NCI-H446 (cell line): ENCODE data around the gene MDN1.
A peak's percentile ranks its signal among the peaks of the same experiment; 100 is the strongest.
"Not testable (repeated sequence)": the region's sequence is repeated elsewhere in the genome, so short reads cannot be mapped to it uniquely, and the experiment has no call there.

ENCODE experiments used
- DNase-seq, 2 experiments: peaks; one replicate each; lab custom pipeline; 2025; lab: John Stamatoyannopoulos, UW

The MDN1 gene

DNA sequence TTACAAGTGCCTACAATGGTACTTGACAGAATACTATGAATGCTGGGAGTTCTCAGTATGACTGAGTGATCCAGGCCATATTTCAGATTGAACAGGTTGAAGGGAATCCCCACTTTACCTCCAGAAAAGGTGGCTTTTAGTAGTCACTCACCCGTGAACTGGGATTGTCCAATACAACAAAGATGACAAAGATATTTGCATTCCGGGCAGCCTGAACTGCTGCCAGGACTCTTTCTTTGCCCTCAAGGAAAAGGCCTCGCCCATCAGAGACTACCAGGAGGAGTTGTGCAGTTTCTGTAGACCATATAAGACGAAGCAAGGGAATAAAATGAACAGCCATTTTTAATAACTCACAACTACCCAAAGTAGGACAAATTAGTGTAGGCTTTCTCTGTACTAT lies 174.7 kb downstream of the MDN1 start:
- no peak for DNase-seq

DNA sequence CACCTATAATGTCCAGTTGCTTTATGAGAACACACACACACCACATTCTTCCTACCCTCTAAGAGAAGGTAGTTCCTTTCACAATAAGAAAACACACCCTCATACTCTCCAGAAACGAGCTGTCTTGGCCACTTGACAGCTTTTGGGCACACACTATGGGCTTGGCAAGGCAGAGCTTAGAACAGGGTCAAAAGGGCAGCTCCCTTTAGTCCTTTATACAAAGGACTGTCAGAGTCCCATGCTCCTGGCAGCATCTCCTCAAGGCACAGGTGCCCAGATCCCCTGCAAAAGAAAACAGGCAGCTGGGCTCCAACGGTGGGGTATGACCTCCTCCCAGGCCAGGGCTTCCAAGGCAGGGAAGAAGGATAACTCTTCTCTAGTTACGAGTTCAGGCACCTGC lies 176.2 kb downstream of the MDN1 start:
- no peak for DNase-seq

DNA sequence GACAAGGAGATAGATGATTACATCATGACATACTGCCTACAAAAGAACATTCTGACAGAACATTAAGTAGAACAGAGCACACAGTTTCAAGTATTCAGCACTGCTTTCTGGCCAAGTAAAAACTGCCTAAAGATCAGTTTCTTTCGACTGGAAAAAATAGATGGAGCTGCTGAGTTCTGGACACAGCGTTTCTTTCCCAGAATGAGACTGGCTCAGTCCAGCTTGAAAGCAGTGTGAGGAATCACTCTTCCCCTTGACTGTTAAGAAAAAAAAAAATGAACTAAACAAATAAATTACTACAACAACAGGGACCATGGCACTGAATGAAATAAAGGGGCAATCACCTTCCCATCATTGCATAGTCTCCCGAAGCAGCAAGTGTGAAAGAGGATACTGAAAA lies 176.6 kb downstream of the MDN1 start:
- DNase-seq: no peak

DNA sequence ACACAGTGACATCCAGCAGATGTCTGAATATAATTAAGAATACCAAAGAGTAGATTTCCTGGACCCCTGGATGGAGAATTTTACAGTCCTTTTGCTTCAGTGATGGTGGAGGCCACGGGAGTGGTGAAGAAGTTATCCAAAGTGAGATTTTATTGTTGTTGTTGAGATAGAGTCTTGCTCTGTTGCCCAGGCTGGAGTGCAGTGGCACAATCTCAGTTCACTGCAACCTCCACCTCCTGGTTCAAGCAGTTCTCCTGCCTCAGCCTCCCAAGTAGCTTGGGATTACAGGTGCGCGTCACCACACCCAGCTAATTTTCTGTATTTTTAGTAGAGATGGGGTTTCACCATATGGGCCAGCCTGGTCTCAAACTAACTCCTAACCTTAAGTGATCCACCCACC lies 178.0 kb downstream of the MDN1 start:
- DNase-seq: not testable (repeated sequence)

DNA sequence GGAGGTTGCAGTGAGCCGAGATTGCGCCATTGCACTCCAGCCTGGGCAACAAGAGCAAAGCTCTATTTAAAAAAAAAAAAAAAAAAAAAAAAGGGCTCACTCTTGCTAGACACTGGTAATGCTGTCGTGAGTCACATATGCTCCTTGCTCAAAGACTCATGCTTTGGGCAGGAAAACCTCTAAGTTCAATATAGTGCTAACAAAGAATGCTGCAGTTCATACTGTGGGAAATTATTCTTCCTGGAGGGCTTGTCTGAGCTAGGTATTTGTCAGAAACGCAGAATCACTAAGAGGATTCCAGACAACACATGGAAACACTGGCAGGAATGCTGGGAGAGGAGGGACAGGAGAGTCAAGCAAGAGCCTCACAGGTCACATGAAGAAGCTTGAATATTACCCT lies 178.8 kb downstream of the MDN1 start:
- DNase-seq: no peak

DNA sequence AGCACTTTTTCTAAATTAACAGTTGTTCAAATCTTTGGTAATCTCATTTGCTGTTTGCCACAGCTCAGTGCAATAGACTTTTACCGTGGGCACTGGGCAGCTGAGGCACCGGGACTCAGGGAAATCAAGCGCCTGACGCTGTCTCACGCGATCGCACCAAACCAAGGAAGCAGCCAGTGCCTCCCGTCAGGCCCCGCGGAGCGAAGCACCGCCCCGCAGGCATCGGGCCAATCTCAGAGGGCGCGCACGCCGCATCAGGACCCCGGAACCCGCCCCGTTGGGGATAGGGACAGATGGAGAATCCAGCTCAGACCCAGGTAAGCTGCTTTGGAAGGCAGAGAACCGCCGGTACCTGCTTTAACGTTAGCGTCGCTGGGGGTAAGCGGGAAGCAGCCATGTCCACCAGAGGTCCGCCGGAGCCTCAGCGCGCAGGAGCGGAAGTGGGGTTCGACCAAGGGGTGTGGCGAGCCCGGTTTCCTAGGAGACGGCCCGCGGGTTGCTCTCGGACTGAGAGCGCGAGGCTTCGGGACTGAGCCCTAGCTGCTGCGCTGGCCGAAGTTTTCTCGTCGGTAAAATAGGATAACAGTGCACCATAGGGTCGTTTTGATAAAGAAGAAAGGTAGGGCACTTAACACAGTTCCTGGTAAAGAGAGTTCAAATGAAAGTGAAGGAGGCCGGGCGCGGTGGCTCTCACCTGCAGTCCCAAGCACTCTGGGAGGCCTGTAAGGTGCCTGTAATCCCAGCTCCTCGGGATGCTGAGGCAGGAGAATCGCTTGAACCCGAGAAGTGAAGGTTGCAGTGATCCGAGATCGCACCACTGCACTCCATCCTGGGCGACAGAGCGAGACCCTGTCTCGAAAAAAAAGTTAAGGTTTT lies 181.0 kb downstream of the MDN1 start, which contains the start of gene LYRM2:
TSS of gene LYRM2 (minus strand) at position 428 of the 876 bp plus-strand sequence. CDS start at position 397, 31 bp downstream.
- peak; percentile 79 to 89 for DNase-seq

DNA sequence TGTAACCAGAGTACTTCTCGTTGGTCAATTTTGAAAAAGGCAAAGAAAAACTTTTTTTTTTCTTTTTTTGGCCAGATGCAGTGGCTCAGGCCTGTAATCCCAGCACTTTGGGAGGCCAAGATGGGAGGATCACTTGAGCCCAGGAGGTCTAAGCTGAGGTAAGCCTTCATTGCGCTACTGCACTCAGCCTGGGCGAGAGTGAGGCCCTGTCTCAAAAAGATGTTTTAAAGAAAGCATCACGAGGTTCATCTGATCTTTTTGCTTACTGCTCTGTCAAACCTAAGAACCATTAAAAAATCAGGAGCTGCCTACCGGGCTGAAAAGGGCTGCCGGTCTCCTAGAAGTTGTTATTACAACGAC lies 181.7 kb downstream of the MDN1 start:
- DNase-seq: no peak

DNA sequence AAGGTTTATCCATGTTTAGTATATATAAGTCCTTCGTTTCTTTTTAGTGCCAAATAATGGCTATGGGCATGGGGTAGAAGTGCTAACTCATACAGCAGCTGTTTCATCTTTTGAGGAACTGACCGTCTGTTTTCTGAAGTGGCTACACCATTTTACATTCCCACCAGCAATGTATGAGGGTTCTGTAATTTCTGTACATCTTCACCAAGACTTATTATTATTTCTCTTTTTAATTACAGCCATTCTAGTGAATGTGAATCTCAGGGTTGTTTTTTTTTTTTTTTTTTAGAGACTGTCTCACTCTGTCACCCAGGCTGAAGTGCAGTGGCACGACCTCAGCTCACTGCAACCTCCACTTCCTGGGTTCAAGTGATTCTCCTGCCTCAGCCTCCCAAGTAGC lies 183.2 kb downstream of the MDN1 start:
- not testable (repeated sequence) for DNase-seq

DNA sequence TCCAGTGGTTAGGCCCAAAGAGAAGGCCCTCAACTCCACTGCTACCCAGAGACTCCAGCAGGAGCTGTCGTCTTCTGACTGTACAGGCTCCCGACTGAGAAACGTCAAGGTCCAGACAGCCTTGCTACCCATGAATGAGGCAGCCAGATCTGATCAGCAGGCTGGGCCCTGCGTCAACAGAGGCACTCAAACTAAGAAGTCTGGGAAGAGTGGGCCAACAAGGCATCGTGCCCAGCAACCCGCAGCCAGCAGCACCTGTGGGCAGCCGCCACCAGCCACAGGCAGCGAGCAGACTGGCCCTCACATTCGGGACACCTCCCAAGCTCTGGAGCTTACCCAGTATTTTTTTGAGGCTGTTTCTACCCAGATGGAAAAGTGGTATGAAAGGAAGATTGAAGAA lies 189.1 kb downstream of the MDN1 start:
- DNase-seq: no peak

DNA sequence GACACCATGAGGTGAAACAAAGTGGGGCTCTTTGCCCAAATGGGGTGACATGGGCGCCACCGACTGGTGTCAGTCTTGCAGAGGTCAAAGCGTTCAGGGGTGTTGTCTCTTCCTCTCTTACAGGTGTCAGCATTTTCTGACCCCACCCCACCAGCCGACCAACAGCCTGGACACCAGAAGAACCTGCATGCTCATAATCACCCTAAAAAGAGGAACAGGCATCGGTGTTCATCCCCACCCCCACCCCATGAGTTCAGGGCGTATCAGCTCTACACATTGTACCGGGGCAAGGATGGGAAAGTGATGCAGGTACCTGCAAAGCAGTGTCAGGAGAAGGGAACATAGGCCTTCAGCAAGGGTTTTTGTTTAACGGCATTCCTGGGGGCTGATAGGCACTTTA lies 195.8 kb downstream of the MDN1 start:
- DNase-seq: no peak

DNA sequence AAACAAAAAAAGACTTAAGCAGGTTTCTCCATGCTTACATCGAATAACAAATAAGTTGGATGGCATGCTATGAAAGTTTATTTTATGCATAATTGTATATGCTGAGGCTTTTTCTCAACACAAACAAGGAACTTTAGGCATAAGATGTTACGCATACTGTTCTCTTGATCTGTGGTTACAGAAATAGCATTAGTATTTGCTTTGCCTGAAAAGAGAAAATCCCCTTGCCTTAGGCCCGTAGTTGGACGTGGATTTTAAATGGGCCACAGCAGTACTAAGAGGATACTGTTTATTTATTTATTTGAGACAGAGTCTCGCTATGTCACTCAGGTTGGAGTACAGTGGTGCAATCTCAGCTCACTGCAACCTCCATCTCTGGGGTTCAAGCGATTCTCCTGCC lies 200.0 kb downstream of the MDN1 start:
- no peak for DNase-seq

DNA sequence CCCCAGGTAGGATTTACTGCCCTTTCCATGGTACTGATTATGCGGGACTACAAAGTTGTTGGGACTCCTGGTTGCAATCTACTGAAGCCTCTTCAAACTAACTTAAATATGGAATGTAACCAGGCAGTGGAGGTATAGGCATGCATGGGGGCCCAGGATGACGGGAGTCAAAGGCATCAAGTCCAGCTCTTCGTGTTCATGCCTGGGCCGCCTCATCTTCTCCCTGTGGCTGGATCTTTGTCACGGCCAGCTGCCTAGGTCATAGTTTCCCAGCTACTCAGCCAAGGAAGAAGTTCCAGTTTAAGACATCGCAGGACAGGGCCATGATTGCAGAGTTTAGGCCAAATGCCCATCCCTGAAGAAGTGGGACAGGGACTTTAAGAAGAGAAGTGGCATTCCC lies 201.6 kb downstream of the MDN1 start:
- no peak for DNase-seq

DNA sequence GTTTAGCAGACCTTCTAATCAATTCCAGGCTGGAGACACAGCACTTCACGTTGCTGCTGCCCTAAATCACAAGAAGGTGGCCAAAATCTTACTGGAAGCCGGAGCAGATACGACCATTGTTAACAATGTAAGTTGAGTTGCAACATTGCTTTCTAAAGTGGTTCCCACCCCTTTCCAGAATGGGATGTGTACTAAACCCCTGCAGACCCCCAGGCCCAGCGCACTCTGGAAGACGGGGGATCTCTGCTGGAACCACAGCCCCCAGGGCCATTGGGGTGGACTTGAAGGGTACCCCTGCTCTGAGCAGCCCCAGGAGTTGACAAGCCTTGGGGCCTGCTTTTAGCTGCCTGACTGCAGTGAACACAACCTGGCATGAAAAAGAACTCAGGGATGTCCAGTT lies 203.1 kb downstream of the MDN1 start:
- DNase-seq: no peak

DNA sequence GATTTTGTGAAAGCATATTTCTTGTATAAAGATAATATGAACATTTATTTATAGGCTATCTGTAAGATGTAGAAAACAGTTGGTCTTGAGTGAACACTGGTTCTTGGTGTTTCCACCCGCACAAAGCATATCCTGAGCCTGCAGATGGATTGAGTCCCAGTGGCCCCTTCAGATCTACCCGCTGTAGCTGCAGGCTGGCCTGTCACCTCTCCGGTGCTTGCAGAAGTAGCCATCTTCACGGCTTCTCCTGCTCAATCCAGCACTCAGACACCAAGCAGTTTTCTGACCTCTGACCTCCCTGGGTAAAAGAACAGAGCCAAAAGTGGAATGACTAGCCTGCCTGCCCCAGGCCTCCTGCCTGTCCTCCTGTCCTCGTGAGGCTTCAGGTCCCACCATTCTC lies 203.7 kb downstream of the MDN1 start:
- DNase-seq: no peak

DNA sequence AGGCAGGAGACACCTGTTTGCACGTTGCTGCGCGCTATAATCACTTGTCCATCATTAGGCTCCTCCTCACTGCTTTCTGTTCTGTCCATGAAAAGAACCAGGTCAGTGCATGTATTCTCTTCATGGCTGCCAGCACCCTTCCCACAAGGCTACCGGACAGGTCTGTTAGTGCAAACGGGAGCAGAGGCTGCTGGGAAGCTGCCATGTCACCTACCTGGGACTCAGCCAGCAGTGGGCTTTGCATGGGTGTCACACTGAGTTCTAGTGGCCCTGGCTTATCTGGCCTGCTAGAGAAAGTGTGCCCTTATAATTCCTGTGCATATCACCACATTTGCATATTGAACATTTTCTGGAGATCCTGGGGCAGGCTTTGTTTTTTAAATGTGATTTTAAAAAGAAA lies 205.8 kb downstream of the MDN1 start:
- no peak for DNase-seq

DNA sequence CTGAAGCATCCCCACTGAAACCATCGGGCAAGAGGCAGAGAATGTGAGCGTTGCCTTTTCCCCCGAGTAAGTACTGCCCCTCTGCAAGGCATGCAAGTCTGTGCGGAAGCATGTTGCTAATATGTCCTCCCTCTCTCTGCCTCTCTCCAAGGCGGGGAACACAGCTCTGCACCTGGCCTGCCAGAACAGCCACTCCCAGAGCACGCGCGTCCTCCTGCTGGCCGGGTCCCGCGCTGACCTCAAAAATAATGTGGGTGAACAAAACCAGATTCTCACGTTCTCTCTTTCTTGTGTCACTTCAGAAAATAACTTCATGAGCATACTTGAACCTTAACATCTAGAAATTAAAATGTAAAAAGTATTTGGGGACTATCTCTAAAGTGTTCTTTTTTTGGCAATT lies 207.5 kb downstream of the MDN1 start:
- DNase-seq: no peak

DNA sequence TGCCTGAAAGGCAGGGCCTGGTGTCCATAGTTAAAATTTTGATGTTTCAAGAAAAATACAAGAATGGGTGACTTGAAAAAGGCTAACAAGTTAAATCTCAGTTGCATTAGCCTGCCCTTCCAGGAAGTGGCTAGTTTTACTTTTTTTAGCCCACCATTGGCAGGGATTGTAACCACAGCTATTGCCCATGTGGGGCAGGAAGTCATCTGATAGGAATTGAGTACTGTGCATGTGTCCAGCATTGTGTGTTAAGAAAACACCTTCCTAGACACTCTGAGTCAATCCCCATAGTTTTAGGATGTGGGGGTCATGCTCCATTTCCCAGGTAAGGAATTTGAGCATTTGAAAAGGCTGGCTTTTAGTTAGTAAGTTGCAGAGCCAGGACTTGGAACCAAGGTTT lies 207.9 kb downstream of the MDN1 start:
- DNase-seq: no peak

DNA sequence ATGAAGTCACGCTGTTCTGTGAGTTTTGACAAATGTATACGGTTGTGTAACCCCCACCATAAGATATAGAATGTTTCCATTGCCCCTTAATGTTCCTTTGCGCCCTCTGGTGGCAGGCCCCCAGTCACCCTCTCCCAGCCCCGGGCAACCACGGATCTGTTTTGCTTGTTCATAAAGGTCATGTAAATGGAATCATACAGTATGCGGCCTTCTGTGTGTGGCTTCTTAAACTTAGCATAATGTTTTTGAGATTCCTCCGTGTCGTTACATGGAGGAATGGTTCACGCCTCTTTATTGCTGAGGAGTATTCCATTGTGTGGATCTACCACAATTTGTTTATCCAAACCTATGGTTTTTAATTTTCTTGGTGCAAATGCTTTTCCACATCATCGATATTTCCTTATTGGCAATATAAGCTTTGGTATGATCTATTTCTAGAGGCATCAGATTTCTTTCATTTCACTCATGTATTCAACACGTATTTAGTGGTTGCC lies 209.4 kb downstream of the MDN1 start:
- DNase-seq: peak in 1 of 2 experiments; percentile 20

DNA sequence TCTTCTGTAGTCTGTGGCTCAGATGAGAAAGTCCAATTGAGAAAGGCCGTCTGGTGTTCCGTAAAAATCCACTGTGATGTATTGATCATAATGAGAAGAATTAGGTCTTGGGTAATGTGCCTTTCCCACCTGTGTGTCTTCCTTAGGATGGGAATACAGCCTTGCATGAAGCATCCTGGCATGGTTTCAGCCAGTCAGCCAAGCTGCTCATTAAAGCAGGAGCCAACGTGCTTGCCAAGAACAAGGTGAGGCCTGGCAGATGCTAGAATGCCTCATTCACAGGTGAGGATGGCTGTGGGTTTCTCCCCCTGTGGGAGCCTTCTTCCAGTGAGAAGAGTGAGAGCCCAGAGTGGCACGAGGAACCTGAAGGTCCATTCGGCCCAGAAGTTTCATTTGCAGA lies 213.7 kb downstream of the MDN1 start:
- no peak for DNase-seq

DNA sequence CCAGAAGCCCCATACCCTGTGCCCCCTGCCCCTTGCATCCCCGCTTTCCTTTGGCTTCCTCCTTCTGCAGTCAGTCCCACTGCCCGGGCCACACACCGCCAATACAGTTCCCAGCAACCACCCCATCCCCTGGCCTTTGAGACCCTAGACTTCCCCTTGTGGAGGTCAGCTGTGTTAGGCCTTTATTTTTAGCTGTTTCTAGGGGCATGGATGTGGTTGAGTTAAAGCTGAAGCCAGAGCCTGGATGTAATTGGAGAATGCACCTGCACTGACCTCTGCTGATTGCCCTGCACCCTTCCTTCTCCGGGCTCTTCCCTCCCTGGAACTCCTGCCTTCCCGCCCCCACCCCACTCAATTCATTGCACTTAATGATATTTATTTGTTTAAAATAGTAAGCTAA lies 214.9 kb downstream of the MDN1 start:
- DNase-seq: no peak

DNA sequence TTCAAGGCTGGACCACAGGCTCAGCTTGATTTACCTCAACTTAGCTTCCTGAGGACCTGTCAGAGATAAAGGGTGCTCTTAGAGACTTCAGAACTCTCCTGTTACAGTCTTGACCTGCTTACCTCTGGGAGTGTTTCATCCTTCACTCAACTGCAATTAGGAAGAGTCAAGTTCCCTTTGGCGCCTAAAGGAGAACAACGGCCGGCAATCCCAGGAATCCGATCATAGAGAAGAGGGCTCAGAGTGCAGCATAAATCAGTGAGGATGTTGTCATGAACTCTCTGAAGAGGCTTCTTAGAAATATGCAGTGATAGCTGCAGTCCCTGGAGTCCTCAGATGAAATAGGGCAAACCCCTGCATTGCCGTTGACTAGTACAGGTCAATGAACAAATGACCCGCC lies 217.4 kb downstream of the MDN1 start:
- no peak for DNase-seq

DNA sequence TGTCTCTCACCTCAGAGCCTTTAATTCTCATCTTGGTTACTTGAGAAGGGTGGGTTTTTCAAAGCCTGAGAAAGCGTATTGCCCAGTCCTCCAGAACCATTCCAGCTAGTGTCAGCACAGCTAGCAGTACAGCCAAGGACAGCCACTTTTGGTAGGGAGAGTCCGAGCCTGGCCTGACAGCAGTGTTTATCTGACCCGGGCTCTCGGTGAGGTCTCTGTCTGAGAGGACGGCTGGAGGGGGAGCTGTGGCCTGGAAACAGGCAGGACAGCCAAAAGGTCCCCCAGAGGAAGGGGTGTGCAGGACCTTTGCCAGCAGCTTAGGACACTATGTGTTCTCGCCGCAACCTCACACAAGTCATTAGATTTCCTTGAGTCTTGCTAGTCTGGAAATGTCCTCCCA lies 219.9 kb downstream of the MDN1 start:
- no peak for DNase-seq

DNA sequence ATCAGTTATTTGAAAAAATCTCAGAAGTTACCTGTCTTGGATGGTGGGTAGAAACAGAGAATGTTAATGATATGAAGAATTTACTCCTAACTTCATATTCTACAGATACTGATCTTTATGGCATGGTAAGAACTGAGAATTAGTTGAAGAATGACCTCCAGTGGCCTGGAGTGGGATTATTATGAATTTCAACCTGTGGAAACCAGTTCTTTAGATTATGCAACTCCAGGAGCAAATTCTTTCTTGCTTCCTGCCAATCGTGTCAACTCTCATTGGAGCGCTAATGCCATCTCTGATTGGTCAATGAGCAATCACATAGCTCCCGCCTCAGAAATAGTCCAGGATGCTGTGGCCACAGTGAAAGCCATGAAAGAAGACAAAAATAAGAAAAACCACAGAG lies 221.6 kb downstream of the MDN1 start:
- peak in 1 of 2 experiments; percentile 15 for DNase-seq

DNA sequence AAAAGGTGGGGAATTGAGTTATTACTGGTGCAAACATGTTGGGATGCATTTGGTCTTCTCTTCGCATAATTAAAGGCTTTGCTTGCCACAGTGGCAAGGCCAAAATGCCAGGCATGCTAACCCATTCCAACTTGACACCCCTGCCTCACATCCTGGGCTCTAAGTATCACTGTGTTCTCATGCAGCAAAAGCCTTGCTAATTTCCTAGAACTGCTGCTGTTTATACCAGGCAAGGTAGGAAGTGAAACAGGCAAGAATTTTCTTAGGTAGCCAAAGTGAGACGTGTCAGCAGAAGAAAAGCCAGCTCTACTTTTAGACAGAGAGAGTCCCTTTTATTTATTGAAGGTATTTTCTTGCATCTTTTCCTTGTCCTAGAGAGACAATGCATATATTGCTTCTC lies 222.2 kb downstream of the MDN1 start:
- no peak for DNase-seq
